GM18907 (cell line): ENCODE measurements around the gene MIF.

Experiments
- ATAC-seq: cut with Tn5 transposase; IDR thresholded peaks from one replicate; pipeline ENCODE4 v1.9.1; 2021; ENCODE audit warnings: mild to moderate bottlenecking, moderate library complexity; ENCODE audit not compliant: unreplicated experiment

Gene MIF

GRCh38 chr22:23875801-23876200, 18.4 kb upstream of the MIF start:
- no peak for ATAC-seq

- no peak for ATAC-seq
Measured at GRCh38 chr22:23877566-23877965, 16.6 kb upstream of the MIF start.

- ATAC-seq = no peak
Measured at GRCh38 chr22:23878219-23878618, 16.0 kb upstream of the MIF start.

- ATAC-seq = no peak
Measured at GRCh38 chr22:23882370-23882769, 11.8 kb upstream of the MIF start.

GRCh38 chr22:23883658-23884057, 10.5 kb upstream of the MIF start:
- no peak for ATAC-seq

- ATAC-seq = no peak
Measured at GRCh38 chr22:23884140-23884539, 10.0 kb upstream of the MIF start.

- ATAC-seq = no peak
Measured at GRCh38 chr22:23888615-23889401, 5.4 kb upstream of the MIF start.

- ATAC-seq = no peak
Measured at GRCh38 chr22:23889620-23890019, 4.6 kb upstream of the MIF start.

- no peak for ATAC-seq
Measured at GRCh38 chr22:23891726-23892125, 2.5 kb upstream of the MIF start.

- no peak for ATAC-seq
Measured at GRCh38 chr22:23892130-23892529, 2.1 kb upstream of the MIF start.

- ATAC-seq = no peak
Measured at GRCh38 chr22:23892706-23893105, 1.5 kb upstream of the MIF start.

- no peak for ATAC-seq
Measured at GRCh38 chr22:23893121-23893944, 850 bp upstream of the MIF start.

- peak; percentile 28 for ATAC-seq
Measured at GRCh38 chr22:23894710-23895598, 771 bp downstream of the MIF start.

- no peak for ATAC-seq
Measured at GRCh38 chr22:23895599-23896144, 1.5 kb downstream of the MIF start.

GRCh38 chr22:23896166-23896522, 2.0 kb downstream of the MIF start:
- ATAC-seq = no peak

- ATAC-seq = no peak
Measured at GRCh38 chr22:23896523-23897186, 2.5 kb downstream of the MIF start.

GRCh38 chr22:23897320-23897719, 3.1 kb downstream of the MIF start:
- no peak for ATAC-seq

- no peak for ATAC-seq
Measured at GRCh38 chr22:23898006-23898974, 4.1 kb downstream of the MIF start.

GRCh38 chr22:23899042-23899745, 5.0 kb downstream of the MIF start:
- no peak for ATAC-seq
